GM04503 (cell line): ENCODE data around the gene ZC3HAV1L.
"Not testable (repeated sequence)": the region's sequence is repeated elsewhere in the genome, so short reads cannot be mapped to it uniquely, and the experiment has no call there.

ENCODE experiments used
- DNase-seq: peaks from one replicate; pipeline ENCODE4 v3.0.0-alpha.2; 2012; ENCODE audit warnings: low read depth

The ZC3HAV1L gene, protein sequence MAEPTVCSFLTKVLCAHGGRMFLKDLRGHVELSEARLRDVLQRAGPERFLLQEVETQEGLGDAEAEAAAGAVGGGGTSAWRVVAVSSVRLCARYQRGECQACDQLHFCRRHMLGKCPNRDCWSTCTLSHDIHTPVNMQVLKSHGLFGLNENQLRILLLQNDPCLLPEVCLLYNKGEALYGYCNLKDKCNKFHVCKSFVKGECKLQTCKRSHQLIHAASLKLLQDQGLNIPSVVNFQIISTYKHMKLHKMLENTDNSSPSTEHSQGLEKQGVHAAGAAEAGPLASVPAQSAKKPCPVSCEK

DNA sequence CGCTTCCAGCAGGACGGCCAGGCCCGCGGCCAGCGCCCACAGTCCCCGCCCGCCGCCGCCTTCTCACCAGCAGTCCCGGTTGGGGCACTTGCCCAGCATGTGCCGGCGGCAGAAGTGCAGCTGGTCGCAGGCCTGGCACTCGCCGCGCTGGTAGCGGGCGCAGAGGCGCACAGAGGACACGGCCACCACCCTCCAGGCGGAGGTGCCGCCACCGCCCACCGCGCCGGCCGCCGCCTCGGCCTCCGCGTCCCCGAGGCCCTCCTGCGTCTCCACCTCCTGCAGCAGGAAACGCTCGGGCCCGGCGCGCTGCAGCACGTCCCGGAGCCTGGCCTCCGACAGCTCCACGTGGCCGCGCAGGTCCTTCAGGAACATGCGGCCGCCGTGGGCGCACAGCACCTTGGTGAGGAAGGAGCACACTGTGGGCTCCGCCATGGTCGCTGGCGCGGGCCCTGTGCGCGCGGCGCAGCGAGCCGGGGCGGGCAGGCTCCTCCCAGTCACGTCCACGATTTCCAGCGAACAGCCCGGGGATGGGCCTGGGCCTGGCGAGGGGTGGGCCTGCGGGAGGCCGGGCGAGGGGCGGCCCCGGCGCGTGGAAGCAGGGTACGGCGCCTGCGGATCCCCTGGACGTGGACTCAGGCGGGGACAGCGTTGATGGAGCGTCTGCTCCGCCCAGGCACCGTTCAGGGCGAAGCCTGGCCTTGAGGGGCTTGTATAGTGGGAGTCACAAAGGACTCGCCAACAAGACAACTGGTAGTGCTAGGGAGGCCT, at the start of gene ZC3HAV1L:
ZC3HAV1L (minus strand) TSS at position 457 of the 768 bp plus-strand sequence; CDS start at position 432, 25 bp downstream.
- DNase-seq, result peak; percentile 22

GRCh38 chr7:139084709-139085108, 48.9 kb upstream of the ZC3HAV1L start:
- no peak for DNase-seq

DNA sequence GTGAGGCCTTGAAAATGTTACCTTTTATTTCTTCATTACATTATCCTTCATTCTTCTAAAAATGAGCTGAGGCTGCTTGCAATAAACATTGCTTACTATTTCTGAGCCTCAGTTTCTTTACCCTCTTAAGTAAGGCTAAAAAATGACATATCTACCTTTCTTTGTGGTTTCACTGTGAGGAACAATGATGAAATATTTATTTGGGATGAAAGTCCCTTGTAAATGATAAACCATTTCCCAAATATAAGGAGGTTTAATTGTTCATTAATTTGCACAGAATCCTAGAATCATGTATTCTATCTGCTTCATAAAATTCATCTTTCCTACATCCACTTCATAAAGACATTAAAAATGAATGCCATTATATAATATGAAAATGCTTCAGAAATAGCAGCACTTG, 45.7 kb upstream of the ZC3HAV1L start:
- no peak for DNase-seq

- DNase-seq, result no peak
Measured at GRCh38 chr7:139080905-139081304, 45.1 kb upstream of the ZC3HAV1L start.

DNA sequence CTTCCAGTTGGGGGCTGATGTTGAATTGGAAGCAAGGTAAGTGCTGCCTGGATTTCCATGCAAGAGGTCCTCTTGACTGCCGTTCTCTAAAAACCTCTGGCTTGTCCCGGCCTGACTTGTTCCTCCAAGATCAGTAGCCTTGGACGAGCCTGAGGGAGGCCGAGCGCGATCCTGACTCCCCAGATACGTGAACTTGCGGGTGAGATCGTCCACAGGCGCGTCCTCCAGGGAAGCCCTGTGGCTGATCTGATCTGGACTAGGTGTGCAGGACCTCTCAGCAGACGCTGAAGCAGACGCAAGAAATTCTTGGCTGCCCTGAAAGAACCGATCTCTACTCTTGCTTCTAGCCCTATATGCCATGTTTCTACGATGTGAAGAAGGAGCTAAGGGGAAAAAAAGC, 44.0 kb upstream of the ZC3HAV1L start:
- DNase-seq, result no peak

GRCh38 chr7:139078911-139079310, 43.1 kb upstream of the ZC3HAV1L start:
- DNase-seq, result no peak

GRCh38 chr7:139078399-139078798, 42.6 kb upstream of the ZC3HAV1L start:
- DNase-seq, result no peak

- DNase-seq, result not testable (repeated sequence)
Measured at GRCh38 chr7:139077706-139078105, 41.9 kb upstream of the ZC3HAV1L start.

- no peak for DNase-seq
Measured at GRCh38 chr7:139075871-139076686, 40.2 kb upstream of the ZC3HAV1L start.

- peak; percentile 39 for DNase-seq
Measured at GRCh38 chr7:139075031-139075652, 39.3 kb upstream of the ZC3HAV1L start.

GRCh38 chr7:139072796-139073195, 37.0 kb upstream of the ZC3HAV1L start:
- DNase-seq, result no peak

DNA sequence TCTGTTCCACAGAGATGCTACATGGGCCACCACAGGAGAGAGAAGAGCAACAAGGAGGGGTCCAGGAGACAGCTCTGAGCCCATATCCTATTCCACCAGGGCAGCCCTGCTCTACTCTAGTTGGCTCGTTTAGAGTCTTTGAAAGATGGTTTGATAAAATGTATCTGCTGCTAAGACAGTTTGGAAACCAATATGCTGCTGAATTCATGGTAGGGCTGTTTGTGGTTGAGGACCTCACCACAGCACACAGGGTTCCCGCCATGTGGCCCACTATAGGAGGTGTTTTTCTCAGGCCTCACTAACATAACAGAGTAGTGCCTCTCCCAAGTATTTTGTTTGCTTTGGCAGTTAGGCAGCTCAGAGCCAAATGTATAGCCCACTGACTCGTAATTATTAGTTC, 35.8 kb upstream of the ZC3HAV1L start:
- DNase-seq, result no peak

DNA sequence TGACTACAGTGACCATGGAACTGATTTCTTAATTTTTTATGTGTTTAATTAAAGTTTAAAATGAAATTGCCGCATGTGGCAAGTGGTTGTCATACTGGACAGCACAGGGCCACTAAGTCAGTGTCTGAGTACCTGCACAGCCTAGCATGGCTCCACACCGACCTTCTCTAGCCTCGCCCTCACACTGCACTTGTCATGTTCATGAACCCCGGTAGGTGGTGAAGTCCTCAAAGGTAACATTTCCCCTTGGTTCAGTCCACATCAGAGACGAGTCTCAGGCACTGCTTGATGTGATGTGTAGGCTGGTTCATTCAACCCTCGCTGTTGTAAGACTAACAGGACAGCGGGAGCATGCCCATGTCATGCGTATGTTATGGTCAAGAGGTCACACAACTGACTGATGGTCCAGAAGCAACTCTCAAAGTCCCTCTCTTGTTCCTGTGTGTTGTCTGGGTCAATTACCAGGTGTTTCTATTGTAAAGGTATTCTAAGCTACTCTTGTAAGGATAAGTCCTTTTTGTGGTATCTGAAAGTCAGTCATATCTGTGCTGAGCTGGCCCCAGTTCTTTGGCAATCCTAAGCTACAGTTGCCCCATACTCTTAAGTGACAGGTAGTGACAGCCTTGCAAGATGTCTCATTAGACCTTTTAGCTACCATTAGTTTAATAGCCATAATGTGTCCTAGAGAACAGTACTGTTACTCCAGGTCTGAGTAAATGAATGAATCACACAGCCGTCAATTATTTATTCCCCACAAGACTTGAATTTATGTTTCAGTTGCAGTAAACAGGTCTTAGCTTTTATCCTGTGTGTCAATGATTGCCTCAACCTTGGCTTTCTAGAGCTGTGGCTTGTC, 32.9 kb upstream of the ZC3HAV1L start:
- no peak for DNase-seq

DNA sequence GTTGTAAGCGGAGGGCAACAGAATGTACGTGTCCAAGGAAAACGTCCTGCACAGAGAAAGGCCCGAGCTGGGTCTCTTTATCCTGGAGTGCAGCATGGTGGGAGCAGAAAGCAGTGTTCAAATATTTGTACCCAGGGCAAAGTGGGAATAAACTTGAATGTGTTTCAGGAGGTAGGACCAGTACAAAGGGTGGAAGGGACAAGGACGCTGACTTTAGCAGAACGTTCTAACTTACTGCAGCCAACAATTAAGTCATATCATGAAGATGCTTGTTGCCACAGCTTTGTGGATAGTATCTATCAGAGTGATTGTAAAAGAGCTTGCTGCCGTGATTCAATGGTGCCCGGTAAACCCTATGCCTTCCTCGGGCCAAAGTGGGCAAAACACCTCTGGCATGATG, 30.5 kb upstream of the ZC3HAV1L start:
- no peak for DNase-seq

GRCh38 chr7:139065323-139065722, 29.5 kb upstream of the ZC3HAV1L start:
- no peak for DNase-seq

GRCh38 chr7:139061416-139061815, 25.6 kb upstream of the ZC3HAV1L start:
- no peak for DNase-seq

DNA sequence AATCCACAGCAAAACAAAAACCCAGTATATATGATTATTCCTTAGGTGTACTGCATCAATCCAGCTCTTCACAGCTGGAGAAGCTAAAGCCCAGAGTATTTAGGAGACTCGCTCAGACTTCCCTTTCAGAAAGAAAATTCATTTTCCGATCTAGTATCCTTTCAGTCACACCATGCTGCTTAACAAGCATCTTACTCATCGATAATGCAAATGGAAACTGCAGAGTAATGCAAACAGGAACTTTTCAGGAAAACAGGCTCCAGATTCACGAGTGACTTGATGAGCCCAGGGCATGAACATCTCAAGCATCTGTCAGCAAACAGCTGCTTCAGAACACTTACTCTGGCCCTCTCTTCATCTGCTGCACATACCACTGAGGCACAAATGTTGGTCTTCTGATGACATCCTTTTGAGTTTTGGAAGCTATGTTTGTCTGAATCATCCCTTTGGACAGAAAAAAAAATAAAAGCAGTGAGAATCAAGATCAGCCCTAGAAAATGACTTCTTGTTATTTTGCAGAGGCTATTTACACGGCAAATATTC, 24.9 kb upstream of the ZC3HAV1L start:
- DNase-seq, result no peak

GRCh38 chr7:139059905-139060304, 24.1 kb upstream of the ZC3HAV1L start:
- no peak for DNase-seq

GRCh38 chr7:139058943-139059342, 23.1 kb upstream of the ZC3HAV1L start:
- no peak for DNase-seq

GRCh38 chr7:139055674-139056073, 19.8 kb upstream of the ZC3HAV1L start:
- no peak for DNase-seq

GRCh38 chr7:139054656-139055055, 18.8 kb upstream of the ZC3HAV1L start:
- DNase-seq, result not testable (repeated sequence)
